GM04504 (cell line): ENCODE measurements around the gene CHKA.

Experiments used
- DNase-seq: peaks from one replicate; pipeline ENCODE4 v3.0.0-alpha.2; 2012; ENCODE audit warnings: low read depth

The CHKA gene

DNA sequence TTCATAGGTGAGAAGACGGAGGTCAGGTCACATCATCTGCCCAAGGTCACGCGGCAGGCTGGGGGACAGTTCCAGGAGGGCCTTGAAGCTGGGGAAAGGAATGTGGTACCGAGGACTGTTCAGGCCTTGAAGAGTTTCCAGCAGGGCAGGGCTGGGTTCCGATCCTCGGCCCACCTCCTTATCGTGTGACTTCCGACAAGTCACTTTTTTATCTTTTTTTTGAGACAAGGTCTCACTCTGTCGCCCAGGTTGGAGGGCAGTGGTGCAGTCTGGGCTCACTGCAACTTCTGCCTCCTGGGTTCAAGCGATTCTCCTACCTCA is 90.1 kb downstream of the CHKA start:
- no peak for DNase-seq

DNA sequence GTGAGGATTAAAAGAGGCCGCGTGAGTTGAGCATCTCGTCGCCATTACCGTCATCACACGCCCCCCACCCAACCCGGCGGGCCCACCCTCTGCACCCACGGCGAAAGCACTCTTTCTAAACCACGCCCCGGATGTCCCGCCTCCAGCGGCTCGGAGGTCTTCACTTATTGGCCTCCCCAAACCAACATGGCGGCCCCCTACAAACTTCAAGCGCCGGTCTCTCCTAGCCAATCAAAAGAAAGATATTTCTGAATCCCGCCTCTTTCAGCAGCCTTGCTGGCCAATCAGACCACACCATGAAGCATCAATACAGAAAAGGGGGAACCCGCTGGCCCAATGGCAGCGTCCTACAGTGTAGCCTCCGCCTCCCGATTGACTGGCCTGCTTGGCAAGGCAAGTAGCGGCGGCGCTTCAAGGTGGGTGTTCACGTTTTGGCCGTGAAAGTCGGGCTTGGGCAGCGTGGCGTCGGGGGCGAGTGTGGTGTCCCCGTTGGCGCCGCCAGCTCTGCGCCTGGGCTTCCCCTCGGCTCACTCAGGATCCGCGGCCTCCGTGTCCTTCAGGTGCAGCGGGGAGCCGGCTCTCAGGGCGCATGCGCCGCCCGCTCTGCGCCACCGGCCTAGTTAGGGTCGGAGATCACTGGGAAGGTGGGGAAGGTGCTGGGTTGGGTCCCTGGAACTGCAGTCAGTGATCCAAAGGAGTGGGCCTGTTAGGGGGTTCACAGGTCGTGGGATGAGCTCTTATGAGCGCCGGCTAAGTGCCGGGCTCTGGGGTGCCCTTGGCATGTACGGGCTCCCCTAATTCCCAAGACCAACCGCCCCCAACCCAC is 90.7 kb downstream of the CHKA start, which contains the start of gene NDUFS8:
NDUFS8 (plus strand) TSS at position 364 of the 826 bp plus-strand sequence. CDS start 1,471 bp downstream, outside the sequence.
- peak; percentile 98 for DNase-seq

DNA sequence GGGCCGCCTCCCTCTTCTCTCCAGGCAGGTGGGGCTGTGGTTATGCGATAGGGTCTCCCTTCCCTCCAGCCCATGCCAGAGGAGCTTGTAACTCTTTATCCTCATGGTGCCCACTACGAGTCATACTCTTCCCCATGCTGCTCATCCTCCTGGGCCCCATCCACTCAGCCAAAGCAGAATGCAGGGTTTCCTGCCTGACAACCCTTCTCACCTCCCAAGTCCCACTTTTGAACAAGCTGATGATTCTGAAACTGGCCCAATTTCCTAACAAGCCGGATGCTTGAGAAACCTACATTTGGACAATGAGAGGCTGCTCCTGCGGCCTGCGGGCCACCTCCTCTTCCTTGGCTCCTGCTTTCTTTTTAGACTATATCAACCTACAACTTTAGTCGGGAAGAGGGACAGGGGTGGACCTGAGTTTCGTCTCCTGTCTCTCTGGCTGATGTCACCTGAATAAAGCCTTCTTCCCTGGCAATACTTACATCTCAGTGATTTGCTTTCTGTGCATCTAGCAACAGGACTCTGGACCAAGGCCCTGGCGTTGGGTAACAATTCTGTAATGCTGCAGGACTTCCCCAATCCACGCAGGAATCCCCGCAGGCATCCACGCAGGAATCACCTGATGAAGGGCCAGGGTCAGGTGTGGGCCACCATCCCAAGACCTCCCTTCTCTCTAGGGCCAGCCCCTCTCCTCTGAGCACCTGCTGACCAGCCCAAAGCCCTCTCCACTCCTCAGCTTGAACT is 92.2 kb downstream of the CHKA start:
- no peak for DNase-seq

DNA sequence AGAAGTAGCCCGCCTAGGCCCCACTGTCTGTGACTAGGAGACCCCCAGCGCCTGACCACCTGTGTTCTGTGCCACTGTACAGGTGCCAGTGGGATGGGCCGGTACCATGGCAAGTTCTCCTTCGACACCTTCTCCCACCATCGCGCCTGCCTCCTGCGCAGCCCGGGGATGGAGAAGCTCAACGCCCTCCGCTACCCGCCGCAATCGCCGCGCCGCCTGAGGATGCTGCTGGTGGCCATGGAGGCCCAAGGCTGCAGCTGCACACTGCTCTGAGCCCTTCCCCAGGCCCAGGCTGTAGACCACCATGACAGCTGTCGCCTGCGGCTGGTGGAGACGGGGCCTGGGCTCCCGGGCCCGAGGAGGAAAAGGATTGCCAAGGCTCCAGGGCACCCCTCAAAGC is 93.5 kb downstream of the CHKA start:
- no peak for DNase-seq

DNA sequence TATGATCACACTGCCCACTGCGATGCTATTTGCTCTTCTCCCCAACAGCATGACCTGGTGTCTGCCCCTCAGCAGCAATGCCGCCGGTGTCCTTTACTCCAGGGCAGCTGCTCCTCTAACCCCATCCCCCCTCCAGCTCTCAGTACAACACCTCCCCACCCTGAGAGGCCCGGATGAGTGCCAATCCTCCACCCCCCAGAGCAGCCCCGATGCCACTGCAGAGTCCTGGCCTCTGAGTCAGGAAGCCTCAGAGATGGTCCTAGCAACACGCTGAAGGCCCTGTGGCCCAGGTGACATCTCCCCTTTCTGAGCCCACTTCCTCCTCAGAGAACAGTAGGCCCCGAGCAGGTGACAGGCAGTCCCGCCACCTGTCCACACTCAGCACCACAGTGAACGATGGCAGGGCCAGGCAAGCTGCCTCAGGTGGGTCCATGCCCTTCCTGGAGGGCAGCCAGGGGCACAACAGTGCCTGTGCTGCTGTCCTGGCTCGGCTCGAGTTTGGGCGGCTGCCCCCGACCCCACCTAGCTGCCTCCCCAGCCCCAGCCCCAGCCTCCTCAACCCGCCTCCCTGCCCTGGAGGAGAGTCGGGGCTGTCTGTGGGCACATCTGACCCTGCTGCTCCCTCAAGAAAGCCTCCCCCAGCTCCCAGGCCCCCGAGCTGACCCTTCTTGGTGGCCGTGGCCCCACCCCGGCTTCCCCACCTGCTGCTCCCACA is 94.6 kb downstream of the CHKA start:
- no peak for DNase-seq

DNA sequence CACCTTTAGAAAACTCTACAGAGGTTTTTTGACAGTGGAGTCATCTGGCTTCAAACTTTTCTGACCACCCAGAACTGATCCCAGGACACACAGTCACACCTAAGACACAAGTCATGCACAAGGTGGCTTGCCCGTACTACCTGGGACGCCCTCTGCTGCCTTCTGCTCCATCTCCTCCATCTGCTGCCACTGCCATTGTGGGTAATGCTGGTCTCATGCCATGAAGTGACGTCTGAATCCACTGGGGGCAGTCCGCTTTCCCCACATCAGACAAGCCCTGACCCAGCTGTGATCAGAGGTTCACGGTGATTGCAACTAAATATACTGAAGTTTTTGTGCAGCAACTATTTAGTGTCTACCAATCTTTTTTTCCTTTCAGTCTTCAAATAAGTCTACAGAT is 96.1 kb downstream of the CHKA start:
- DNase-seq = no peak

DNA sequence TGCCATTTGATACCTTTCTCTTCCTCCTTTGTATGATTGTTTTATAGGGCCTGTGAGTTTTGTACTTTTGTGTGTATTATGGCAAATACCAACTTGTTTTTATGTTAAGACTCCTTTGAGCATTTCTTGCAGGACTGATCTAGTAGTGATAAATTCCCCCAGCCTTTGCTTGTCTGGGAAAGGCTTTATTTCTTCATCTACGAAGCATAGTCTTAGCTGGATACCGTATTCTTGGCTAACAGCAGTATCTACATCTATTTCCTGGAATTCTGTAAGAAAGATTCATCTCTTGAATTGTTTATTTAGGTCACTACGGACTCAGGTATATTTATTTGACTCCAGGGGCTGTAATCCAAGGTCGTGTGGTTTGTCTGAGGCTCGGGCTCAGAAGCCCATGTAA is 96.7 kb downstream of the CHKA start:
- DNase-seq = no peak

DNA sequence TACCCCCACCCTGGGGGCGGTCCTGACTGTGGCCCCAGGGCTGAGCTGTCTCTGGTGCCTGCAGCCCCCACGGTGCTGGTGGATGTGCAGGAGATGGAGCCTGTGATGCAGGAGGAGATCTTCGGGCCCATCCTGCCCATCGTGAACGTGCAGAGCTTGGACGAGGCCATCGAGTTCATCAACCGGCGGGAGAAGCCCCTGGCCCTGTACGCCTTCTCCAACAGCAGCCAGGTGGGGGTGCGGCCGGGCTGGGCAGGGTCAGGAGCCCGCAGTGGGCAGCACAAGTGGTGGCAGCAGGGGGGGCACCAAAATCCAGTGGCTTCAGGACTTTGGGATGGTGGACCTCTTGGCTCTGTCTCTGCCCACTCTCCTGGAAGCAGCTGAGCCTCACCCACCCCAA is 98.7 kb downstream of the CHKA start:
- DNase-seq = no peak

DNA sequence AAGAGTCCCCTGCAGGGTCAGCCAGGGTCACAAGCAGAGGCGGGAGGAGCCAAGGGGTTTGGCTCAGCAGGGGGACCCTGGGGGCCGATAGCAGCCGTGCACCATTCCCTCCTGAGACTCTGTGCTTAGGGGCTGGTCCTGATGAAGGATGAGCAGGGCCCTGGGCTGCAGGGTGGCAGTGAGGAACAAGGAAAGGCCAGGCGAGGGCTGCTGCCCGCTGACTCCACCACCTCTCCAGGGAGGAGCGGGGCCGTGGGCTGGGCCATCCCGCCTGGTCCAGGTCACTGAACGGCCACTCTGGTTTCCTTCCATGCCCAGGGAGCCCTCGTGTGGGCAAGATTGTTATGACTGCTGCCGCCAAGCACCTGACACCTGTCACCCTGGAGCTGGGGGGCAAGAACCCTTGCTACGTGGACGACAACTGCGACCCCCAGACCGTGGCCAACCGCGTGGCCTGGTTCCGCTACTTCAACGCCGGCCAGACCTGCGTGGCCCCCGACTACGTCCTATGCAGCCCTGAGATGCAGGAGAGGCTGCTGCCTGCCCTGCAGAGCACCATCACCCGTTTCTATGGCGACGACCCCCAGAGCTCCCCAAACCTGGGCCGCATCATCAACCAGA is 99.9 kb downstream of the CHKA start:
- DNase-seq = no peak

DNA sequence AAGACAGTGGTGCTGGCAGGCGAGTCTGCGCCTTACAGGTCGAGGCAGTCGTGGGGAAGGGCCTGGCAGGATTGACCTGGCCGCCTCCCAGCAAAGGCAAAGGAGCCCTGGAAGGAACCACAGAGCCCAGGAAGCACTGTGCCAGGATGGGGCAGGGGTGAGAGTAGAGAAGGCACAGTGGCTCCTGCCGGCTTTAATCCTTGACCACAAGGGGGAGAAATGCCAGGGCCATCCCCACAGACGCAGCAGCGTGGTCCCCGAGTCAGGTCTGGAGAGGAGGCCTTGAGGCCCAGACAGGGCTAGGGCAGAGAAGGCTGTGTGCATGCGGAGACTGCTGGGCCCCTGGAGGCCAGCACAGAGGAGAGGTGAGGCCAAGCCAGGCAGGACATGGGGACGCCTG is 100.6 kb downstream of the CHKA start:
- no peak for DNase-seq

DNA sequence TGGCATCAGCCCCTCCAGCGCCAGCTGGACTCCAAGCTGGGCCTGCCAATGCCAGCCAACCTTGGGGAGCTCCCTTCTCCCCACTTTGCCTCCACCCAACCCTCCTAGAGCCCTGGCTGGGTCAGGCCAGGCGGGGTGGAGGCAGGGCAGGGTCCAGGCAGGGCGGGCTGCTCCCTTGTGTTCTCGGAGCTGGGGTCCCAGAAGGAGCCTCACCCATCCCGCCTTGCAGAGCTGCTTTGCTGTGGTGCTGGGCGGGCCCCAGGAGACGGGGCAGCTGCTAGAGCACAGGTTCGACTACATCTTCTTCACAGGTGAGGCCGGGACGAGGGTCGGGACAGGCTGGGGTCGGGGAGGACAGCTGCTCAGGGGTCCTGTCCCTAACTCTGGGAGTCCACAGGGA is 101.7 kb downstream of the CHKA start:
- no peak for DNase-seq

DNA sequence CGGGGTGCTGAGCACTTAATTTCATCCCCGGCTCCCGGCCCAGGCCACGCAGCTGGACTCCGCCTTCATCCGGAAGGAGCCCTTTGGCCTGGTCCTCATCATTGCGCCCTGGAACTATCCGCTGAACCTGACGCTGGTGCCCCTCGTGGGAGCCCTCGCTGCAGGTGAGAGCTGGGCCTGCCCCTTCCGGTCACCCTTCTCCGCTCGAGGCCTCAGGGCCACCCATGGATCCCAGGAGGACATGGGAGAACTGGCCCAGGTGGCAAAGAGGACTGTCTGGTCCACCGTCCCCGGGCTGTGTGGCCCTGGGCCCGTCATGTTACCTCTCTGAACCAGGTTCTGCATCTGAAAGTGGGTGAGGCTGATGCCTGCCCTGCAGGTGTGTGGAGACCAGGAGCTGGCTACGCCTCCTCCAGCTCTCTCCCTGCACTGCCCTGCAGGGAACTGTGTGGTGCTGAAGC is 102.4 kb downstream of the CHKA start:
- no peak for DNase-seq

DNA sequence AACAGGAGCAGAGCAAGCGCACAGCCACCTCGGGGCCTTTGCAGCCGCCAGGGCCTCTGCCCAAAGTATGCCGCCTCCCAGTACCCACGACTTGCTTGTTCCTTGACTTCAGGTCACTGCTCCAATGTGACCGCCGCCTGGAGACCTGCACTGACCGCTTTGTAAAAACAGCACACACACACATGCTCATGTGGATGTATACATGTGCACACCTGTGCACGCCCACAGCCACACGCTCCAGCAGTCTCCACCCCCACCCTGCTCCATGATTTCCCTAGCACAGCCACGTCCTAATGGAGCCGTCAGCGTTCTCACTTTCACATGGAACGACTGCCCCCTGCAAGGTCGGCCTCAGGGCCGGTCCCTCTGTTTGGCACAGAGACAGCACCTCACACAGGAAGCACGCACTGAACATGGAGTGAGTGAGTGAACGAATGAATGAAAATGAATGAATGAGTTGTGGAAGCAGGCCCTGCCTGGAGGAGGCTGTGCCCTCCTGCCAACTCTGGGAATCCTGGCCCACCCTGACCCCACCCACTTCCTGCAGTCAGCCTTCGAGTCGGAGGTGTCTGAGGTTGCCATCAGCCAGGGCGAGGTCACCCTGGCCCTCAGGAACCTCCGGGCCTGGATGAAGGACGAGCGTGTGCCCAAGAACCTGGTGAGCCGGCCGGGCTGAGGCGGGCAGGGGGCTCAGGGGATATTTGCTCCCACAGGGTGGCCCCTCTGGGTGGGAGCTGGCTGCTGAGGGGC is 103.0 kb downstream of the CHKA start:
- no peak for DNase-seq

DNA sequence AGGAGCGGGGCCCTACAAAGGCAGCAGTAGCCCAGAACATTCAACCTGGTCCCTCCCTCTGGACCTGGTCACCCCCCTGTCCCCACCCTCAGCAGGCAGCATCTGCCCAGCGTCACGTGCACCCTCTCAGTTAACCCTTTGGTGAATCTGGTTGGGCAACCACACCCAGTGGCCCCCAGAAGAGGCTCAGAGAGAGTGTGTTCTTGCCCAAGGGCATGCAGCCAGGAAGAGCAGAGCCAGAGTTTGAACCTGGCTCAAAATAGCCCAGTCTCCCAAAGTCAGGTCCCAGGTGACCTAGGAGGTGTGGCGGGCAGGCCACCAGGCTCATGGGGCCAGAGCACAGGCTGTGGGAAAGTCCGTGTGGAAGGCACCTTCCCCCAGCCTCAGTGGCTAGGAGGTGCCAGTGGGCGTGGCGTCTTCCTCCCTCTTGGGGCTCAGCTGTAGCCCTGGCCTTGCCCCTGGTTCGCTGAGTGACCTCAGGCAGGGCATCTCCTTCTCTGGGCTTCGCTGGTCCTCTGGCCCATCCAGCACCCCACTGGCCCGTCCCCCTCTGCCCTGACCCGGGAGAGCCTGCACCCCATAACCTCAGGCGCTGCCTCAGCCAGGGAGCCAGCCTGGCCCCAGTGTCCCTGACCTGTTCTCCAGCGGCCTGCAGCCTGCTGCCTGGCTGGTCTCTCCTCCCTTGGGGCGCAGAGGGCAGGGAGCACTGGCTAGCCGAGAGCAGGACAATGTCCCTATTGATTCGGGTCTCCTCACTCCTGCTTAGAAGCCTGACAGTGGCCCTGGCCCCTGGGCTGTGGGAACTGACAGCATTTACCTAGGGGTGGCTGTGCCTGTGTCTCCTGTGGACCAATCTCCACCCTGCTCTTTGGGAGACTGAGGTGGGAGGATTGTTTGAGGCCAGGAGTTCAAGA is 104.0 kb downstream of the CHKA start:
- DNase-seq = no peak

DNA sequence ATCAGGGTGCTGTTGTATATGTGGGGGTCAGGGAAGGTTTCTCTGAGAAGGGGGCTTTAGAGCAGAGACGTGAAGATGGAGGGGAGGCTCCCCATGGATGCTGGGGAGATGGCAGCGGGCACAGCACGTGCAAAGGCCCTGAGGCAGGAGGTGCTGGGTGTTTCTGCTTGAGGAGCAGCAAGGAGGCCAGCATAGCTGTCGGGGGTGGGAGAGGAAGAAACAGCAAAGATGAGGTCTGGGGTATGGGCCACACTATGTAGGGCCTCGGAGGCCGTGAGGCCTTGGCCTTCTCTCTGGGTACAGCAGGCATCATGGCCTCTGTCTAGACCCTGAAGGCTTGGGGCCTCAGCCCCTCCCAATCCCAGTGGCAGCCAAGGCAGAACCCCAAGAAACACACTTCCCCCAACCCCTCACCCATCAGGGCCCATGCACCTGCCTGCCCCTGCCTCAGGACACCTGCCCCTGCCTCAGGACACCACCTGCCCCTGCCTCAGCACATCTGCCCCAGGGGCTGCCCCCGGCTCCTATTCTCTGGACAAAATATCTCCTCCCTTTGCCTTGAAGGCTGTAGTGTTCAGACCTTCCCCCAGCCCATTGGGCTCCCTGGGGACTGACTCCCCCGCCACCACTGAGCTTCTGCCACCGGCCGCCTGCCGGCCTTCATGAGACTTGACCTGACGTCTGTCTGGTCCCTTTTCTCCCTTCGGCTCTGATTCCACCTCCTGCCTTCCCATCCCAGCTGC is 104.9 kb downstream of the CHKA start:
- DNase-seq = no peak

DNA sequence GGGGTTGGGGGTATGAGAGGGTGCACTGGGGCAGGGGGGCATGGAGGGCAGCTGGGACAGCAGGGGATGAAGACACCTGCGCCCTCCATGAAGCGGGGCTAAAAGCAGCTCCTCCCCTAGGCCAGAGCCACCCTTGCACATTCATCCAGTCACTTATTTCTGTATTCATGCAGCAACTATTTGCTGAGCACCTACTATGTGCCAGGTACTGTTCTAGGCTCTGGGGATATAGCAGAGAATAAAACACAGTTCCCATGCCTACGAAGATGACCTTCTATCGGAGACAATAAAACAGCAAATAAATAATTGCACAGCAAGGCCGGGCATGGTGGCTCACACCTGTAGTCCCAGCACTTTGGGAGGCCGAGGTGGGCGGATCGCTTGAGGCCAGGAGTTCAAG is 105.7 kb downstream of the CHKA start:
- DNase-seq = no peak

DNA sequence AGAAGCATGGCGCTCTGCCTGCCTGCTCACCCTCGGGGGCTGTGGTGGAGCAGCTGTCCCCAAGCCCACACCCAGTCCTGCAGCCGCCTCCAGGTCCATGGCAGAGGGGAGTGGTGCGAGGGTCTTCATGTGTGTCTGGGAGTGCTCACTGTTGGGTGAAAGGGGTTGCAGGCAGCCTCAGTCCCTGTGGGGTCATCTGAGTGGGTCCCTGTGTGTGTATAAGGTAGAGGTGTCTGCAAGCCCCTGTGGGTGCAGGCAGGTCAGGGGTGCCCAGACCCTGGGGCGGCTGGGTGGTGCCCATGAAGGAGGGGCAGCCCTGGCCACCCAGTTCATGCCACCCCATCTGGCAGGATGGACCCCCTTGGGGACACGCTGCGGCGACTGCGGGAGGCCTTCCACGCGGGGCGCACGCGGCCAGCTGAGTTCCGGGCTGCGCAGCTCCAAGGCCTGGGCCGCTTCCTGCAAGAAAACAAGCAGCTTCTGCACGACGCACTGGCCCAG is 106.2 kb downstream of the CHKA start:
- no peak for DNase-seq

DNA sequence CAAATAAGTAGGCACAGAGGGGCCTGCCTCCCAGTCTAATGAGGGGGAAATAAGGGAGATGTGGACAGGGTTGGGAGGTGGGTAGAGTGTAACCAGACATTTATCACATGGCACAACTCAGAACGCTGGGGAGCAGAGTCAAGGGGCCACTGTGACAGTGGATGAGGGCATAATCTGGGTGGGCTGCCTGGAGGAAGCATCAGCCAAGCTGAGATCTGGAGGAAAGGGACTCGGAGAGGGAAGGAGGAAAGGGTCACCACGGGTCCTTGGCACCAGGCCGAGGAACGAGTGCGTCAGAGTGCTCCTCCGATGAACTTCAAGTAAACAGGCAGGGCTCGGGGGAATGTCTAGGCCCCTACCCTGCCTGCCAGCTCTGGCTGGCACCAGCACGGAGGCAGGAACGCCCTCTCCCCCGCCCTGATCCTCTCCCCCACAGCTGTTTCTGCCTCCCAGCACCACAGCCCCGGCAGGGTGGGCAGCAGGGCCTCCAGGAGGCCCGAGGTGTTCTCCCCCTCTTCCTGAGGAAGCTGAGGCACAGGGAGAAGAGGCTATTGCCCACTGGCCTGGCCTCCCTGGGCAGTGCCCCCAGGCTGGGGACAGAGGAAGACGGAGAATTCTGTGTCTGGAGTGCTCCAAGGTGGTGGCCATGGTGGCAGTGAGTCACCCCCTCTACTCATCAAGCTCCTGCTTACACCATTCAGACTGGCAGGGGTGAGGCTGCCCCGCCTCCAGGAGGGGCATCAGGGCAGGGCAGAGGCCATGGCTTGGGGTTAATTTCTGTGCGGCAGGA is 106.8 kb downstream of the CHKA start:
- DNase-seq = no peak

DNA sequence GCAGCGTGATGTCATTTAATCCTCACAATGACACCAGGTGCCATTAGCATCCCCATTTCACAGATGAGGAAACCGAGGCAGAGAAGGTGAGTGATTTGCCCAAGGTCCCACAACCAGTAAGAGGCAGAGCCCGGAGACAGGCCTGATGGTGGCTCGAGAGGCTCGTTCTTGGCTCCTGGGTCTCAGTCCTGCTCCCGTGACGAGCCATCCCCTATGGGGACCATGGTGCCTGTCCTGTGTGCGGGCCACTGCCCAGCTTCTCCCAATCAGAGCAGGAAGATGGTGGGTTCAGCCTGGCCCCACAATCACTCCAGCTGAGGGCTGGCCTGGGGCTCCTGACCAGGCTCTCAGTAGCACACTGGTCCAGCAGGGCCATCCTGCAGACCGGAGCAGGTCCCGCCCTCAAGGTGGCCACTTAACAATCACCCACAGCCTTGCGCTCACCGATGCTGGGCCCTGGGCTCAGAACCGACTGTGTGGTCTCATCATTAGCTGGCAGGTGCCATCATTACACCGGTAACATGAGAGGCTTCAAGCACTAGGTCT is 107.5 kb downstream of the CHKA start:
- no peak for DNase-seq
